H1 (cell line): Measurements from ENCODE around the gene TMEM45B. TPM values are rescaled to one million over a fixed set of nuclear protein-coding genes. Genes with fewer than 3 reads are reported as not detected.
A peak's percentile ranks its signal among the peaks of the same experiment; 100 is the strongest.

Experiments
- CTCF ChIA-PET: fragments of 300-600 bp; sonication (Branson Sonifier 250); formaldehyde crosslinking; loops from one replicate; lab custom pipeline; 2021; ENCODE audit not compliant: partially characterized antibody; lab: Charles Lee
- POLR2A ChIA-PET: fragments of 300-600 bp; sonication (Branson Sonifier 250); formaldehyde crosslinking; loops from one replicate; lab custom pipeline; 2021; ENCODE audit warnings: inconsistent platforms; ENCODE audit not compliant: partially characterized antibody; lab: Charles Lee
- DNase-seq, 2 experiments: peaks; one replicate each; pipeline versions ENCODE4 v3.0.0 to v3.0.0-alpha.2; 2010 to 2022; ENCODE audit warnings: low spot score in 2 of 2, low read depth in 1 of 2, mixed read lengths in 1 of 2
- FAIRE-seq: peaks from 2 replicates; lab custom pipeline; 2011; peaks lifted over from hg19 to GRCh38; lab: Jason Lieb, UNC
- H2AFZ ChIP-seq: 2 replicates; pipeline ENCODE4 v1.8.1; 2012; ENCODE audit warnings: low read length, inconsistent platforms
- H2AK5ac ChIP-seq: 2 replicates; pipeline ENCODE4 v1.6.1; 2013; ENCODE audit warnings: low read depth, low read length
- H2BK120ac ChIP-seq: replicated peaks from 2 replicates; pipeline ENCODE3; 2013; ENCODE audit warnings: low read depth, low read length, inconsistent platforms
- H2BK12ac ChIP-seq: 2 replicates; pipeline ENCODE4 v1.6.1; 2013; ENCODE audit warnings: low read depth, low read length
- H2BK15ac ChIP-seq: 2 replicates; pipeline ENCODE4 v1.6.1; 2013; ENCODE audit warnings: low read length
- H2BK20ac ChIP-seq: 2 replicates; pipeline ENCODE4 v1.6.1; 2013; ENCODE audit warnings: low read length
- H2BK5ac ChIP-seq: 2 replicates; pipeline ENCODE4 v1.6.1; 2013; ENCODE audit warnings: low read depth, low read length
- H3K14ac ChIP-seq: 2 replicates; pipeline ENCODE4 v1.6.1; 2013; ENCODE audit warnings: inconsistent platforms; ENCODE audit not compliant: insufficient read length
- H3K18ac ChIP-seq: 2 replicates; pipeline ENCODE4 v1.6.1; 2013; ENCODE audit warnings: low read length; ENCODE audit errors: extremely low read depth
- H3K23ac ChIP-seq: 2 replicates; pipeline ENCODE4 v1.6.1; 2013; ENCODE audit warnings: inconsistent platforms; ENCODE audit not compliant: insufficient read length
- H3K23me2 ChIP-seq: 2 replicates; pipeline ENCODE4 v1.6.1; 2013; ENCODE audit warnings: low read depth, low read length
- H3K27ac ChIP-seq: 2 replicates; pipeline ENCODE4 v1.6.1; 2011; ENCODE audit warnings: low read depth, low read length, inconsistent platforms
- H3K27me3 ChIP-seq, 4 experiments: replicated peaks in 1 of 4; 1 replicate in 1 of 4; 2 replicates in 3 of 4; pipeline versions ENCODE4 v1.6.1 to v1.8.1; 2011 to 2013; ENCODE audit warnings: low read length in 3 of 4, mild to moderate bottlenecking in 3 of 4, inconsistent platforms in 2 of 4, mixed read lengths in 2 of 4, moderate library complexity in 1 of 4; ENCODE audit not compliant: control insufficient read depth in 3 of 4, insufficient read depth in 3 of 4; ENCODE audit errors: extremely low read depth in 1 of 4
- H3K36me3 ChIP-seq, 4 experiments: 2 replicates each; pipeline versions ENCODE4 v1.6.1 to v1.8.1; 2011 to 2013; ENCODE audit warnings: mild to moderate bottlenecking in 4 of 4, low read length in 3 of 4, moderate library complexity in 2 of 4, control low read depth in 1 of 4, inconsistent platforms in 1 of 4; ENCODE audit not compliant: insufficient read depth in 4 of 4, control insufficient read depth in 2 of 4
- H3K4ac ChIP-seq: replicated peaks from 2 replicates; pipeline ENCODE3; 2013; ENCODE audit warnings: low read length, low read depth, mixed read lengths, inconsistent platforms; ENCODE audit not compliant: insufficient read length
- H3K4me1 ChIP-seq, 4 experiments: replicated peaks in 1 of 4; 1 replicate in 1 of 4; 2 replicates in 3 of 4; pipeline versions ENCODE4 v1.6.1 to v1.8.1; 2011 to 2013; ENCODE audit warnings: low read length in 3 of 4, inconsistent platforms in 2 of 4, mixed read lengths in 1 of 4; ENCODE audit not compliant: insufficient read depth in 4 of 4, control insufficient read depth in 3 of 4
- H3K4me2 ChIP-seq, 2 experiments: 2 replicates each; pipeline versions ENCODE4 v1.6.1 to v1.8.1; 2011 to 2013; ENCODE audit warnings: low read depth in 2 of 2, low read length in 2 of 2, control low read depth in 1 of 2, inconsistent platforms in 1 of 2, mild to moderate bottlenecking in 1 of 2; ENCODE audit not compliant: insufficient read depth in 1 of 2
- H3K4me3 ChIP-seq, 4 experiments: fragments of 200-600, 300-600 bp in 1 of 4; sonication (generic), shearing (Covaris generic), sonication (Bioruptor Twin) in 1 of 4; 2 replicates each; pipeline versions ENCODE4 v1.5.1 to v1.8.1; 2011 to 2016; ENCODE audit warnings: low read length in 4 of 4, low read depth in 3 of 4, control low read depth in 2 of 4, inconsistent platforms in 2 of 4, mild to moderate bottlenecking in 2 of 4, mixed read lengths in 1 of 4, moderate library complexity in 1 of 4; ENCODE audit not compliant: insufficient read depth in 2 of 4; ENCODE audit errors: extremely low read depth in 1 of 4
- H3K56ac ChIP-seq: replicated peaks from 2 replicates; pipeline ENCODE3; 2013; ENCODE audit warnings: low read depth, mild to moderate bottlenecking, mixed read lengths, low read length, inconsistent platforms; ENCODE audit not compliant: insufficient read length
- H3K79me1 ChIP-seq: 2 replicates; pipeline ENCODE4 v1.6.1; 2013; ENCODE audit warnings: low read depth, low read length, control low read depth
- H3K79me2 ChIP-seq, 2 experiments: 2 replicates each; pipeline versions ENCODE4 v1.6.1 to v1.8.1; 2012 to 2013; ENCODE audit warnings: low read length in 2 of 2, mild to moderate bottlenecking in 2 of 2, inconsistent platforms in 1 of 2; ENCODE audit not compliant: insufficient read depth in 2 of 2, control insufficient read depth in 1 of 2
- H3K9ac ChIP-seq, 4 experiments: replicated peaks in 1 of 4; 1 replicate in 1 of 4; 2 replicates in 3 of 4; pipeline versions ENCODE4 v1.6.1 to v1.8.1; 2011 to 2013; ENCODE audit warnings: low read depth in 3 of 4, low read length in 3 of 4, control low read depth in 2 of 4, mild to moderate bottlenecking in 2 of 4, moderate library complexity in 2 of 4, inconsistent platforms in 1 of 4; ENCODE audit errors: extremely low read depth in 1 of 4
- H3K9me3 ChIP-seq, 2 experiments: 2 replicates each; pipeline versions ENCODE4 v1.6.1 to v1.8.1; 2012 to 2013; ENCODE audit warnings: mild to moderate bottlenecking in 2 of 2, moderate library complexity in 2 of 2, control low read depth in 1 of 2, inconsistent platforms in 1 of 2, low read depth in 1 of 2, low read length in 1 of 2, mixed read lengths in 1 of 2; ENCODE audit not compliant: insufficient read depth in 2 of 2
- H4K20me1 ChIP-seq, 2 experiments: replicated peaks in 1 of 2; 2 replicates each; pipeline versions ENCODE3 to v1.8.1; 2011 to 2013; ENCODE audit warnings: inconsistent platforms in 2 of 2, low read length in 2 of 2, mild to moderate bottlenecking in 1 of 2; ENCODE audit not compliant: insufficient read depth in 2 of 2, control insufficient read depth in 1 of 2
- H4K5ac ChIP-seq: 2 replicates; pipeline ENCODE4 v1.6.1; 2013; ENCODE audit warnings: low read length, low read depth, mixed read lengths, inconsistent platforms; ENCODE audit not compliant: insufficient read length
- H4K8ac ChIP-seq: 2 replicates; pipeline ENCODE4 v1.8.0; 2013; ENCODE audit warnings: mild to moderate bottlenecking, moderate library complexity, low read length, inconsistent platforms; ENCODE audit not compliant: insufficient read depth; ENCODE audit errors: extremely low read depth
- H4K91ac ChIP-seq: replicated peaks from 2 replicates; pipeline ENCODE3; 2013; ENCODE audit warnings: low read length, mixed read lengths, inconsistent platforms; ENCODE audit not compliant: insufficient read length
- BCL11A ChIP-seq, 2 experiments: IDR thresholded peaks; one replicate each; pipeline ENCODE4 v1.6.1; 2011; ENCODE audit warnings: low read depth in 2 of 2, low read length in 2 of 2, mild to moderate bottlenecking in 2 of 2
- CBX5 ChIP-seq: fragments of 300-800, 300-1000 bp; sonication (generic); IDR thresholded peaks from 2 replicates; pipeline ENCODE4 v1.7.1; 2016; ENCODE audit warnings: antibody characterized with exemption, low read length, low read depth
- E2F6 ChIP-seq: IDR thresholded peaks from 2 replicates; pipeline ENCODE4 v1.6.1; 2012; ENCODE audit warnings: inconsistent platforms
- KDM4A ChIP-seq: IDR thresholded peaks from one replicate; pipeline ENCODE4 v1.7.1; 2012; ENCODE audit warnings: low read depth, mild to moderate bottlenecking, moderate library complexity, low read length, inconsistent platforms; ENCODE audit not compliant: severe bottlenecking
- MAX ChIP-seq: IDR thresholded peaks from 2 replicates; pipeline ENCODE4 v1.6.1; 2012; ENCODE audit warnings: inconsistent platforms
- RFX5 ChIP-seq: IDR thresholded peaks from 2 replicates; pipeline ENCODE4 v1.6.1; 2011; ENCODE audit warnings: low read depth, low read length, improper control_type of control experiment, borderline replicate concordance
- SIX5 ChIP-seq: IDR thresholded peaks from 2 replicates; pipeline ENCODE4 v1.6.1; 2011; ENCODE audit warnings: mild to moderate bottlenecking, low read depth, low read length
- SP2 ChIP-seq: IDR thresholded peaks from 2 replicates; pipeline ENCODE4 v1.6.1; 2012; ENCODE audit warnings: mild to moderate bottlenecking, low read length, inconsistent platforms
- SUZ12 ChIP-seq: fragments of 200-600 bp; sonication (generic); IDR thresholded peaks from 2 replicates; pipeline ENCODE4 v1.6.1; 2012; ENCODE audit warnings: mild to moderate bottlenecking, inconsistent platforms, low read length, moderate library complexity, mixed read lengths
- WGBS, 2 experiments: shearing (Covaris generic) in 1 of 2; methylation state at CpG; one replicate each; pipeline versions ENCODE4 v1.1.6 to v1.1.7; 2013 to 2015; ENCODE audit warnings: low lambda C conversion rate in 2 of 2, mixed read lengths in 2 of 2, inconsistent platforms in 1 of 2, low coverage in 1 of 2, missing lambda C conversion rate in 1 of 2; ENCODE audit not compliant: insufficient replicate concordance in 2 of 2, insufficient coverage in 1 of 2, insufficient read length in 1 of 2; ENCODE audit errors: extremely low coverage in 1 of 2, missing lambda C conversion rate in 1 of 2; 5-methylcytosine and 5-hydroxymethylcytosine counted together
- long read RNA-seq, 2 experiments: library from RNA in 1 of 2; library from capped mRNA in 1 of 2; stranded (forward); transcript quantifications; one replicate each; pipeline ENCODE4 v2.0.0, GENCODE V29; 2021; ENCODE audit warnings: inconsistent platforms in 1 of 2
- polyA minus RNA-seq, 3 experiments: library from RNA; depleted of rRNA, polyadenylated mRNA; stranded (reverse); fragments of >200 nt; gene quantifications; 1 replicate in 2 of 3; 2 replicates in 1 of 3; pipeline ENCODE4 v1.2.3, GENCODE V29; 2011
- polyA plus RNA-seq, 7 experiments: library from polyadenylated mRNA; depleted of rRNA in 3 of 7; stranded (reverse) in 5 of 7; unstranded in 2 of 7; fragments of >200 nt in 5 of 7; fragments of 200-250 nt in 2 of 7; gene quantifications; 1 replicate in 5 of 7; 2 replicates in 1 of 7; 4 replicates in 1 of 7; pipeline versions ENCODE4 v1.2.1 to v1.2.3, GENCODE V29; 2011 to 2013; ENCODE audit warnings: missing spikeins in 2 of 7, mixed read lengths in 2 of 7
- total RNA-seq: library from RNA; stranded (reverse); fragmentation: NEBNext Ultra II Directional; extraction: Animal tissue kit (Norgen Biotek cat#: 25700); gene quantifications from 2 replicates; pipeline ENCODE4 v1.2.1, GENCODE V29; 2021

The TMEM45B gene
- not detected in 2 replicates for total RNA-seq
- polyA plus RNA-seq (2011; rRNA removed): 0.08 and 0.23 TPM in 2 replicates
- polyA plus RNA-seq (2011; cell fraction: cytosol; rRNA removed): 0.22 TPM
- 0.41 TPM for polyA plus RNA-seq (2011; cell fraction: nucleus; rRNA removed)
- polyA plus RNA-seq (2012, experiment 1 of 2): 0.29 to 1.7 TPM (median 0.55 TPM) in 4 replicates
- 0.10 TPM for polyA plus RNA-seq (2012, experiment 2 of 2)
- 0.14 TPM for polyA plus RNA-seq (2013, experiment 1 of 2)
- polyA plus RNA-seq (2013, experiment 2 of 2): 0.17 TPM
- polyA minus RNA-seq (2011; rRNA and poly(A)+ RNA removed): 0.06 TPM in 1 of 2 replicates, not detected in the other
- not detected for polyA minus RNA-seq (2011; cell fraction: cytosol; rRNA and poly(A)+ RNA removed)
- polyA minus RNA-seq (2011; cell fraction: nucleus; rRNA and poly(A)+ RNA removed): not detected
- long read RNA-seq, experiment 1: 0 reads
- long read RNA-seq, experiment 2: 0 reads

GRCh38 chr11:129815596-129816461 is at the start of gene TMEM45B:
Gene TMEM45B (plus strand): TSS chr11:129815848. CDS start chr11:129852483, 36,635 bp downstream.
- Histone ChIP-seq H2BK120ac (no peak within 1 kb of the TSS), H3K4me2 (peak within 1 kb of the TSS; percentile 84 to 89), H3K4me3 (peak within 1 kb of the TSS; percentile 39 to 71 (median 42)), H4K91ac (no peak within 1 kb of the TSS), H2AFZ (peak within 1 kb of the TSS; percentile 93), H2BK20ac (no peak within 1 kb of the TSS), H3K23me2 (no peaks in the 10 kb centered on the region; the same call in 1 of the 2 replicates), H2BK12ac (no peak within 1 kb of the TSS), H3K79me2 (no peaks in the 10 kb centered on the region), H3K14ac (no peak within 1 kb of the TSS), H3K56ac (no peak within 1 kb of the TSS), H2BK5ac (no peak within 1 kb of the TSS), H3K79me1 (no peaks in the 10 kb centered on the region), H3K18ac (no peak within 1 kb of the TSS), H4K20me1 (no peaks in the 10 kb centered on the region), H2BK15ac (no peak within 1 kb of the TSS), H4K5ac (no peak within 1 kb of the TSS), H3K36me3 (no peaks in the 10 kb centered on the region), H3K9ac (no peak within 1 kb of the TSS), H3K4ac (no peak within 1 kb of the TSS), H3K23ac (no peak within 1 kb of the TSS), H3K27ac (no peak within 1 kb of the TSS), H3K27me3 (peaks cover 8 to 36% (median 22%) of the 10 kb centered on the region in 4 experiments), H3K4me1 (no peaks in the 10 kb centered on the region), H4K8ac (no peak within 1 kb of the TSS), H3K9me3 (no peaks in the 10 kb centered on the region; a peak in 1 of 4 replicates), H2AK5ac (no peak within 1 kb of the TSS)
- DNase-seq (peak in 1 of 2 experiments; percentile 78), FAIRE-seq (no peak)
- ChIA-PET CTCF (no interaction called here), POLR2A (no interaction called here)
- WGBS, 2 experiments: 10% methylated on average over 37 of the region's 68 CpGs; no CpG with 5 or more reads in 1 of the 2 experiments
- TF ChIP-seq SIX5: no peak
- no peak for TF ChIP-seq BCL11A (IDR thresholded peaks at IDR 0.05; ENCODE audit: low read depth in 2 of 2, low read length in 2 of 2)
- TF ChIP-seq RFX5: no peak
- peak; percentile 61 for TF ChIP-seq MAX
- peak; percentile 49 for TF ChIP-seq SUZ12
- no peak for TF ChIP-seq SP2
- no peak for TF ChIP-seq CBX5
- TF ChIP-seq KDM4A: peak; percentile 79
- TF ChIP-seq E2F6: peak; percentile 77
